SK-N-SH treated with all-trans-retinoic acid at 6 μM for 48 hours (cell line): ENCODE results near the gene TTLL13.
A peak's percentile ranks its signal among the peaks of the same experiment; 100 is the strongest.
"Not testable (repeated sequence)": the region's sequence is repeated elsewhere in the genome, so short reads cannot be mapped to it uniquely, and the experiment has no call there.

Source experiments
- ATAC-seq: fragments of 200-7000 bp; cut with Tn5 transposase; 3 replicates; pipeline ENCODE4 v1.9.1; 2020; ENCODE audit warnings: mild to moderate bottlenecking, moderate library complexity
- ARNTL ChIP-seq: fragments of 450-650 bp; formaldehyde crosslinking; IDR thresholded peaks from 2 replicates; pipeline ENCODE4 v1.5.0; 2020; ENCODE audit warnings: low read depth, mild to moderate bottlenecking, moderate library complexity, borderline replicate concordance
- BACH2 ChIP-seq: fragments of 250-450 bp; sonication (Bioruptor Pico); IDR thresholded peaks from 2 replicates; pipeline ENCODE4 v1.9.0; 2021; ENCODE audit warnings: mild to moderate bottlenecking, borderline replicate concordance
- CSDC2 ChIP-seq: fragments of 250-450 bp; sonication (Bioruptor Pico); IDR thresholded peaks from 2 replicates; pipeline ENCODE4 v1.5.0; 2020; ENCODE audit warnings: mild to moderate bottlenecking, moderate library complexity
- CSRNP3 ChIP-seq: fragments of 250-450 bp; sonication (Bioruptor Pico); IDR thresholded peaks from 2 replicates; pipeline ENCODE4 v1.5.1; 2021; ENCODE audit warnings: mild to moderate bottlenecking, moderate library complexity
- ESRRG ChIP-seq: fragments of 250-450 bp; sonication (Bioruptor Pico); IDR thresholded peaks from 2 replicates; pipeline ENCODE4 v1.6.1; 2021; ENCODE audit warnings: mild to moderate bottlenecking
- GLIS3 ChIP-seq: fragments of 250-450 bp; sonication (Bioruptor Pico); IDR thresholded peaks from 2 replicates; pipeline ENCODE4 v1.5.0; 2020; ENCODE audit warnings: mild to moderate bottlenecking, moderate library complexity
- ISL1 ChIP-seq: fragments of 250-450 bp; sonication (Bioruptor Pico); IDR thresholded peaks from 2 replicates; pipeline ENCODE4 v2.1.2; 2022; ENCODE audit warnings: mild to moderate bottlenecking, moderate library complexity
- OSR1 ChIP-seq: fragments of 250-450 bp; sonication (Bioruptor Pico); IDR thresholded peaks from 2 replicates; pipeline ENCODE4 v1.8.0; 2022; ENCODE audit warnings: moderate library complexity, mild to moderate bottlenecking, inconsistent platforms
- PPARA ChIP-seq: fragments of 250-450 bp; sonication (Bioruptor Pico); IDR thresholded peaks from 2 replicates; pipeline ENCODE4 v1.5.0; 2020; ENCODE audit warnings: mild to moderate bottlenecking, borderline replicate concordance
- RARB ChIP-seq: fragments of 250-450 bp; sonication (Bioruptor Pico); IDR thresholded peaks from 2 replicates; pipeline ENCODE4 v1.8.0; 2021; ENCODE audit warnings: mild to moderate bottlenecking, moderate library complexity
- SNAI2 ChIP-seq: fragments of 250-450 bp; sonication (Bioruptor Pico); IDR thresholded peaks from 2 replicates; pipeline ENCODE4 v1.5.0; 2020; ENCODE audit warnings: mild to moderate bottlenecking, moderate library complexity
- TCF4 ChIP-seq: fragments of 250-450 bp; sonication (Bioruptor Pico); IDR thresholded peaks from 2 replicates; pipeline ENCODE4 v1.8.0; 2021; ENCODE audit warnings: mild to moderate bottlenecking, moderate library complexity, borderline replicate concordance
- ZC3H10 ChIP-seq: fragments of 250-450 bp; sonication (Bioruptor Pico); IDR thresholded peaks from 2 replicates; pipeline ENCODE4 v1.5.1; 2021; ENCODE audit warnings: mild to moderate bottlenecking, moderate library complexity
- ZFP3 ChIP-seq: fragments of 250-450 bp; sonication (Bioruptor Pico); IDR thresholded peaks from 2 replicates; pipeline ENCODE4 v1.5.0; 2020; ENCODE audit warnings: mild to moderate bottlenecking, moderate library complexity
- ZFP30 ChIP-seq: fragments of 450-650 bp; formaldehyde crosslinking; IDR thresholded peaks from 2 replicates; pipeline ENCODE4 v1.5.0; 2022; ENCODE audit warnings: mild to moderate bottlenecking, moderate library complexity
- ZNF565 ChIP-seq: fragments of 450-650 bp; formaldehyde crosslinking; conservative IDR thresholded peaks from 2 replicates; pipeline ENCODE4 v1.5.0; 2020; ENCODE audit warnings: low read depth, mild to moderate bottlenecking, moderate library complexity
- ZNF70 ChIP-seq: fragments of 450-650 bp; formaldehyde crosslinking; IDR thresholded peaks from 2 replicates; pipeline ENCODE4 v1.5.0; 2020; ENCODE audit warnings: mild to moderate bottlenecking, moderate library complexity
- TF ChIP-seq, protein P1 (sequence below): fragments of 250-450 bp; sonication (Bioruptor Pico); IDR thresholded peaks from 2 replicates; pipeline ENCODE4 v1.8.0; 2020; ENCODE audit warnings: mild to moderate bottlenecking, moderate library complexity, borderline replicate concordance
- TF ChIP-seq, protein P2 (sequence below): fragments of 250-450 bp; sonication (Bioruptor Pico); IDR thresholded peaks from 2 replicates; pipeline ENCODE4 v1.5.1; 2020; ENCODE audit warnings: low read depth, mild to moderate bottlenecking, moderate library complexity
- TF ChIP-seq, protein P3 (sequence below): fragments of 250-450 bp; sonication (Bioruptor Pico); IDR thresholded peaks from 2 replicates; pipeline ENCODE4 v1.5.0; 2020; ENCODE audit warnings: mild to moderate bottlenecking, moderate library complexity
- TF ChIP-seq, protein P4 (sequence below): fragments of 250-450 bp; sonication (Bioruptor Pico); IDR thresholded peaks from 2 replicates; pipeline ENCODE4 v1.8.0; 2021; ENCODE audit warnings: low read depth, mild to moderate bottlenecking, moderate library complexity, borderline replicate concordance

TTLL13 gene

GRCh38 chr15:90271459-90272166 is 22.3 kb downstream of the TTLL13 start (continued):
- TF ChIP-seq BACH2 (CRISPR knock-in tag) (no peak), SNAI2 (CRISPR knock-in tag) (no peak), ZFP30 (CRISPR knock-in tag) (no peak), OSR1 (CRISPR knock-in tag) (no peak)
- TF ChIP-seq, protein P1, sequence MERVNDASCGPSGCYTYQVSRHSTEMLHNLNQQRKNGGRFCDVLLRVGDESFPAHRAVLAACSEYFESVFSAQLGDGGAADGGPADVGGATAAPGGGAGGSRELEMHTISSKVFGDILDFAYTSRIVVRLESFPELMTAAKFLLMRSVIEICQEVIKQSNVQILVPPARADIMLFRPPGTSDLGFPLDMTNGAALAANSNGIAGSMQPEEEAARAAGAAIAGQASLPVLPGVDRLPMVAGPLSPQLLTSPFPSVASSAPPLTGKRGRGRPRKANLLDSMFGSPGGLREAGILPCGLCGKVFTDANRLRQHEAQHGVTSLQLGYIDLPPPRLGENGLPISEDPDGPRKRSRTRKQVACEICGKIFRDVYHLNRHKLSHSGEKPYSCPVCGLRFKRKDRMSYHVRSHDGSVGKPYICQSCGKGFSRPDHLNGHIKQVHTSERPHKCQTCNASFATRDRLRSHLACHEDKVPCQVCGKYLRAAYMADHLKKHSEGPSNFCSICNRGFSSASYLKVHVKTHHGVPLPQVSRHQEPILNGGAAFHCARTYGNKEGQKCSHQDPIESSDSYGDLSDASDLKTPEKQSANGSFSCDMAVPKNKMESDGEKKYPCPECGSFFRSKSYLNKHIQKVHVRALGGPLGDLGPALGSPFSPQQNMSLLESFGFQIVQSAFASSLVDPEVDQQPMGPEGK (CRISPR knock-in tag) = no peak

DNA sequence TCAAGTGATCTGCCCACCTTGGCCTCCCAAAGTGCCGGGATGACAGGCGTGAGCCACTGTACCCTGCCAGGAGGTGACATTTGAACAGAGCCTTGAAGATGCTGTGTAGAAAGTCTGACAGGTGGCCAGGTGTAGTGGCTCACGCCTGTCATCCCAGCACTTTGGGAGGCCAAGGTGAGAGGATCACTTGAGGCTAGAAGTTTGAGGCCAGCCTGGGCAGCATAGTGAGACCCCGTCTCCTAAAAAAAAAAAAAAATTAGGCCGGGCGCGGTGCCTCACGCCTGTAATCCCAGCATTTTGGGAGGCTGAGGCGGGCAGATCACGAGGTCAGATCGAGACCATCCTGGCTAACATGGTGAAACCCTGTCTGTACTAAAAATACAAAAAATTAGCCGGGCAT is 29.1 kb downstream of the TTLL13 start:
- ATAC-seq = not testable (repeated sequence)

DNA sequence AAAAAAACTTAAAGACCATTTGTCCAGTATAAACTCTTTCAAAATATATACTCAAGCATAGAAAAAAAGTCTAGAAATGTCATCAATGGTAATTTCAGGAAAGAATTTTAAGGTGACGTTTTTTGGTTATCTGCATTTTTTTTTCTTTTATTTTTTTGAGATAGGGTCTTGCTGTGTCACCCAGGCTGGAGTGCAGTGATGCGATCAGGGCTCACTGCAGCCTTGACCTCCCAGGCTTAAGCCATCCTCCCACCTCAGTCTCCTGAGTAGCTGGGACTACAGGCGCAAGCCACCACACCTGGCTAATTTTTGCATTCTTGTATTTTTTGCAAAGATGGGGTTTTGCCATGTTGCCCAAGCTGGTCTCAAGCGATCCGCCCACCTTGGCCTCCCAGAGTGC is 31.4 kb downstream of the TTLL13 start:
- not testable (repeated sequence) for ATAC-seq

GRCh38 chr15:90281637-90282036 is 32.3 kb downstream of the TTLL13 start:
- not testable (repeated sequence) for ATAC-seq

- TF ChIP-seq RARB (no peak), ZC3H10 (CRISPR knock-in tag) (no peak), ZFP3 (no peak)
- peak; percentile 85 for ATAC-seq
Measured at GRCh38 chr15:90286678-90287077, 37.3 kb downstream of the TTLL13 start.

DNA sequence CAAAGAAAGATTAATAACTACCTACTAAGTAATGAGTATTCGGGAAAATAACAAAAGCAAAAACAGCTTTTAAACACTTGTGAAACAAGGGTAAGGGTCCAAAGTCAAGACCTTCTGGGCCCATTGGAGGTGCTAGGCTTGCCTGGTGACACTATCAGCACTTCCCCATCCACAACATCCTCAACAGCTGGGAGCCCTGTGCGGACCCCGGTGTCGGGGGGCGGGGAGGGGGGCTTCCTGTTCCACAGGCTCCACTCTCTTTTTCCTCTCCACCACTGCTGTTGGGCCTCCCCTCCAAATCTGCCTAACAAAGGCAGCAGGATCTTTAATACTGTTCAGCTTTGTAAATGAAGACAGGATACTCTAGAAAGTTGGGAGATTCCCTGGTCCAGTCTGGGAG is 37.7 kb downstream of the TTLL13 start:
- TF ChIP-seq ARNTL (CRISPR knock-in tag) (no peak), RARB (no peak), ZC3H10 (CRISPR knock-in tag) (no peak), ESRRG (CRISPR knock-in tag) (no peak), ZNF565 (CRISPR knock-in tag) (no peak), CSDC2 (CRISPR knock-in tag) (no peak), GLIS3 (CRISPR knock-in tag) (no peak), SNAI2 (CRISPR knock-in tag) (no peak), ISL1 (CRISPR knock-in tag) (no peak), ZNF70 (CRISPR knock-in tag) (no peak), BACH2 (CRISPR knock-in tag) (no peak), ZFP30 (CRISPR knock-in tag) (no peak), TCF4 (CRISPR knock-in tag) (no peak), PPARA (CRISPR knock-in tag) (no peak), CSRNP3 (CRISPR knock-in tag) (no peak)
- TF ChIP-seq, protein P1 (CRISPR knock-in tag) = no peak
- TF ChIP-seq, protein P2, sequence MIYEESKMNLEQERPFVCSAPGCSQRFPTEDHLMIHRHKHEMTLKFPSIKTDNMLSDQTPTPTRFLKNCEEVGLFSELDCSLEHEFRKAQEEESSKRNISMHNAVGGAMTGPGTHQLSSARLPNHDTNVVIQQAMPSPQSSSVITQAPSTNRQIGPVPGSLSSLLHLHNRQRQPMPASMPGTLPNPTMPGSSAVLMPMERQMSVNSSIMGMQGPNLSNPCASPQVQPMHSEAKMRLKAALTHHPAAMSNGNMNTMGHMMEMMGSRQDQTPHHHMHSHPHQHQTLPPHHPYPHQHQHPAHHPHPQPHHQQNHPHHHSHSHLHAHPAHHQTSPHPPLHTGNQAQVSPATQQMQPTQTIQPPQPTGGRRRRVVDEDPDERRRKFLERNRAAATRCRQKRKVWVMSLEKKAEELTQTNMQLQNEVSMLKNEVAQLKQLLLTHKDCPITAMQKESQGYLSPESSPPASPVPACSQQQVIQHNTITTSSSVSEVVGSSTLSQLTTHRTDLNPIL (CRISPR knock-in tag) = no peak
- TF ChIP-seq, protein P3, sequence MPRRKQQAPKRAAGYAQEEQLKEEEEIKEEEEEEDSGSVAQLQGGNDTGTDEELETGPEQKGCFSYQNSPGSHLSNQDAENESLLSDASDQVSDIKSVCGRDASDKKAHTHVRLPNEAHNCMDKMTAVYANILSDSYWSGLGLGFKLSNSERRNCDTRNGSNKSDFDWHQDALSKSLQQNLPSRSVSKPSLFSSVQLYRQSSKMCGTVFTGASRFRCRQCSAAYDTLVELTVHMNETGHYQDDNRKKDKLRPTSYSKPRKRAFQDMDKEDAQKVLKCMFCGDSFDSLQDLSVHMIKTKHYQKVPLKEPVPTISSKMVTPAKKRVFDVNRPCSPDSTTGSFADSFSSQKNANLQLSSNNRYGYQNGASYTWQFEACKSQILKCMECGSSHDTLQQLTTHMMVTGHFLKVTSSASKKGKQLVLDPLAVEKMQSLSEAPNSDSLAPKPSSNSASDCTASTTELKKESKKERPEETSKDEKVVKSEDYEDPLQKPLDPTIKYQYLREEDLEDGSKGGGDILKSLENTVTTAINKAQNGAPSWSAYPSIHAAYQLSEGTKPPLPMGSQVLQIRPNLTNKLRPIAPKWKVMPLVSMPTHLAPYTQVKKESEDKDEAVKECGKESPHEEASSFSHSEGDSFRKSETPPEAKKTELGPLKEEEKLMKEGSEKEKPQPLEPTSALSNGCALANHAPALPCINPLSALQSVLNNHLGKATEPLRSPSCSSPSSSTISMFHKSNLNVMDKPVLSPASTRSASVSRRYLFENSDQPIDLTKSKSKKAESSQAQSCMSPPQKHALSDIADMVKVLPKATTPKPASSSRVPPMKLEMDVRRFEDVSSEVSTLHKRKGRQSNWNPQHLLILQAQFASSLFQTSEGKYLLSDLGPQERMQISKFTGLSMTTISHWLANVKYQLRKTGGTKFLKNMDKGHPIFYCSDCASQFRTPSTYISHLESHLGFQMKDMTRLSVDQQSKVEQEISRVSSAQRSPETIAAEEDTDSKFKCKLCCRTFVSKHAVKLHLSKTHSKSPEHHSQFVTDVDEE (CRISPR knock-in tag) = no peak
- TF ChIP-seq, protein P4, sequence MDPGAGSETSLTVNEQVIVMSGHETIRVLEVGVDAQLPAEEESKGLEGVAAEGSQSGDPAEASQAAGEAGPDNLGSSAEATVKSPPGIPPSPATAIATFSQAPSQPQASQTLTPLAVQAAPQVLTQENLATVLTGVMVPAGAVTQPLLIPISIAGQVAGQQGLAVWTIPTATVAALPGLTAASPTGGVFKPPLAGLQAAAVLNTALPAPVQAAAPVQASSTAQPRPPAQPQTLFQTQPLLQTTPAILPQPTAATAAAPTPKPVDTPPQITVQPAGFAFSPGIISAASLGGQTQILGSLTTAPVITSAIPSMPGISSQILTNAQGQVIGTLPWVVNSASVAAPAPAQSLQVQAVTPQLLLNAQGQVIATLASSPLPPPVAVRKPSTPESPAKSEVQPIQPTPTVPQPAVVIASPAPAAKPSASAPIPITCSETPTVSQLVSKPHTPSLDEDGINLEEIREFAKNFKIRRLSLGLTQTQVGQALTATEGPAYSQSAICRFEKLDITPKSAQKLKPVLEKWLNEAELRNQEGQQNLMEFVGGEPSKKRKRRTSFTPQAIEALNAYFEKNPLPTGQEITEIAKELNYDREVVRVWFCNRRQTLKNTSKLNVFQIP = no peak
- no peak; the same call in 2 of the 3 replicates for ATAC-seq
